K562 (cell line): ENCODE data around the gene MTMR3. TPM values are rescaled to one million over a fixed set of nuclear protein-coding genes. Genes with fewer than 3 reads are reported as not detected.

Source experiments
- GABPB2 ChIP-seq: fragments of 250-450 bp; sonication (Bioruptor Pico); conservative IDR thresholded peaks from 2 replicates; pipeline ENCODE4 v1.5.1; 2021; ENCODE audit warnings: mild to moderate bottlenecking
- GTF2A2 ChIP-seq: IDR thresholded peaks from 2 replicates; pipeline ENCODE4 v1.6.1; 2016; ENCODE audit warnings: mild to moderate bottlenecking, missing genetic modification characterization, missing compliant biosample characterization
- GTF3C2 ChIP-seq: IDR thresholded peaks from 3 replicates; pipeline ENCODE4 v1.6.1; 2011; ENCODE audit warnings: borderline replicate concordance, mild to moderate bottlenecking, moderate library complexity; ENCODE audit not compliant: insufficient read length; ENCODE audit errors: extremely low read depth
- MITF ChIP-seq: IDR thresholded peaks from 2 replicates; pipeline ENCODE4 v1.6.1; 2014; ENCODE audit warnings: antibody characterized with exemption
- RBM22 ChIP-seq: fragments of 200-400 bp; formaldehyde crosslinking; IDR thresholded peaks from 2 replicates; pipeline ENCODE4 v1.6.1; 2018; ENCODE audit warnings: low read length, low read depth; ENCODE audit not compliant: poor library complexity, severe bottlenecking
- SMARCB1 ChIP-seq: IDR thresholded peaks from 2 replicates; pipeline ENCODE4 v1.6.1; 2011; ENCODE audit warnings: improper control_type of control experiment, low read depth; ENCODE audit not compliant: insufficient read length
- SNRNP70 ChIP-seq: fragments of 200-400 bp; formaldehyde crosslinking; optimal IDR thresholded peaks from 2 replicates; pipeline ENCODE3; 2017; ENCODE audit warnings: low read depth, low read length
- TBL1XR1 ChIP-seq, 2 experiments: IDR thresholded peaks; 2 replicates each; pipeline ENCODE4 v1.6.1; 2012; ENCODE audit warnings: improper control_type of control experiment in 2 of 2, low read length in 2 of 2, mild to moderate bottlenecking in 1 of 2
- polyA plus RNA-seq, 8 experiments: library from polyadenylated mRNA; depleted of rRNA in 4 of 8; stranded (reverse) in 5 of 8; unstranded in 3 of 8; fragments of >200 nt; fragmentation: Nextera tagmentation in 2 of 8; fragmentation: Illumina TruSeq in 1 of 8; extraction: Ambion mirVana in 2 of 8; extraction: Trizol in 1 of 8; gene quantifications; 2 replicates each; pipeline versions ENCODE4 v1.2.1 to v1.2.3, GENCODE V29; 2011 to 2014; ENCODE audit warnings: inconsistent platforms in 1 of 8, missing spikeins in 1 of 8
- total RNA-seq, 7 experiments: library from RNA; depleted of rRNA in 6 of 7; stranded (reverse); fragments of >200 nt in 6 of 7; fragmentation: Illumina TruSeq in 2 of 7; extraction: Trizol in 2 of 7; gene quantifications; 2 replicates each; pipeline versions ENCODE4 v1.2.1 to v1.2.3, GENCODE V29; 2011 to 2021; ENCODE audit warnings: low replicate concordance in 1 of 7

MTMR3 gene
- total and polyA plus RNA-seq, 9 of the 15 experiments (the other 6 are each of a cell fraction or from before 2014, with no cell fraction given), result 1.6 to 13.7 (median 7.9) TPM

GRCh38 chr22:30074147-30074546 is 191.2 kb downstream of the MTMR3 start (continued):
- TF ChIP-seq GTF3C2 (no peak), MITF (no peak), SMARCB1 (no peak), RBM22 (no peak), GABPB2 (CRISPR knock-in tag) (no peak), SNRNP70 (no peak), TBL1XR1 (IDR thresholded peaks at IDR 0.05; ENCODE audit: low read length in 2 of 2) (no peak), GTF2A2 (tag) (no peak)
- TF ChIP-seq, all 486 proteins: peak for 0
